GM12878 (cell line): Measurements from ENCODE around the gene PAGE4. TPM values are rescaled to one million over a fixed set of nuclear protein-coding genes. Genes with fewer than 3 reads are reported as not detected.

Source experiments
- ATAC-seq: fragments of 200-7000 bp; cut with Tn5 transposase; 3 replicates; pipeline ENCODE4 v1.9.1; 2020; ENCODE audit warnings: mild to moderate bottlenecking, moderate library complexity
- BruUV-seq: library from RNA; stranded (reverse); fragments of 400-500 nt; replicated peaks from 2 replicates; lab custom pipeline; 2021; lab: Mats Ljungman, UMichigan
- CTCF ChIA-PET: fragments of 300-600 bp; sonication (Branson Sonifier 250); formaldehyde crosslinking; extraction: SDS; loops from one replicate; lab custom pipeline; 2021; ENCODE audit warnings: inconsistent platforms; lab: Yijun Ruan, JAX
- POLR2A ChIA-PET: fragments of 350-600 bp; formaldehyde crosslinking; extraction: SDS; loops from one replicate; lab custom pipeline; 2021; ENCODE audit warnings: inconsistent platforms; lab: Charles Lee
- RAD21 ChIA-PET: fragments of 300-600 bp; sonication (Branson Sonifier 250); formaldehyde crosslinking; loops from one replicate; lab custom pipeline; 2023; ENCODE audit warnings: antibody characterized with exemption; ENCODE audit not compliant: unreplicated experiment; lab: Charles Lee
- SMC1A ChIA-PET: fragments of 300-600 bp; sonication (Branson Sonifier 250); formaldehyde crosslinking; loops from one replicate; lab custom pipeline; 2023; ENCODE audit not compliant: unreplicated experiment, uncharacterized antibody; lab: Charles Lee
- DNase-seq: peaks from one replicate; pipeline ENCODE4 v3.0.0-alpha.2; 2011; ENCODE audit warnings: low read depth, low spot score
- FAIRE-seq: peaks from 3 replicates; lab custom pipeline; 2011; peaks lifted over from hg19 to GRCh38; lab: Jason Lieb, UNC
- H2AFZ ChIP-seq: 2 replicates; pipeline ENCODE4 v1.6.0; 2011; ENCODE audit warnings: low read depth, low read length, control low read depth; ENCODE audit not compliant: control insufficient read depth
- H3K27ac ChIP-seq: 2 replicates; pipeline ENCODE4 v1.5.1; 2011; ENCODE audit warnings: control low read depth; ENCODE audit not compliant: control insufficient read depth, insufficient read depth
- H3K27me3 ChIP-seq, 2 experiments: replicated peaks in 1 of 2; 2 replicates each; pipeline versions ENCODE4 v1.6.0 to v1.6.1; 2011; ENCODE audit warnings: low read length in 1 of 2; ENCODE audit not compliant: control insufficient read depth in 2 of 2, insufficient read depth in 2 of 2
- H3K36me3 ChIP-seq, 2 experiments: 2 replicates each; pipeline ENCODE4 v1.5.1; 2011; ENCODE audit warnings: low read length in 1 of 2; ENCODE audit not compliant: control insufficient read depth in 2 of 2, insufficient read depth in 2 of 2
- H3K4me1 ChIP-seq: 2 replicates; pipeline ENCODE4 v1.6.1; 2011; ENCODE audit warnings: mild to moderate bottlenecking, low read length, moderate library complexity, mixed read lengths; ENCODE audit not compliant: control insufficient read depth, insufficient read depth
- H3K4me2 ChIP-seq: 2 replicates; pipeline ENCODE4 v1.6.0; 2011; ENCODE audit warnings: control low read depth; ENCODE audit not compliant: control insufficient read depth, insufficient read depth
- H3K4me3 ChIP-seq: fragments of 200-600 bp; sonication (generic); 2 replicates; pipeline ENCODE4 v1.5.1; 2016
- H3K79me2 ChIP-seq: 2 replicates; pipeline ENCODE4 v1.6.0; 2011; ENCODE audit warnings: low read length; ENCODE audit not compliant: control insufficient read depth, insufficient read depth
- H3K9ac ChIP-seq: 2 replicates; pipeline ENCODE4 v1.8.0; 2011; ENCODE audit warnings: low read length, control low read depth, mixed read lengths; ENCODE audit not compliant: control insufficient read depth, insufficient read depth
- H3K9me3 ChIP-seq: replicated peaks from 3 replicates; pipeline ENCODE4 v1.5.1; 2011; ENCODE audit warnings: mild to moderate bottlenecking, low read length; ENCODE audit not compliant: control insufficient read depth, insufficient read depth
- H4K20me1 ChIP-seq: 2 replicates; pipeline ENCODE4 v1.6.0; 2011; ENCODE audit not compliant: control insufficient read depth, insufficient read depth
- CHD1 ChIP-seq: IDR thresholded peaks from 2 replicates; pipeline ENCODE4 v1.6.1; 2012; ENCODE audit warnings: low read depth, low read length, improper control_type of control experiment
- RAD21 ChIP-seq: IDR thresholded peaks from 2 replicates; pipeline ENCODE4 v1.6.1; 2011; ENCODE audit warnings: mild to moderate bottlenecking, low read depth, low read length, moderate library complexity; ENCODE audit not compliant: insufficient read depth
- RUNX3 ChIP-seq: IDR thresholded peaks from 2 replicates; pipeline ENCODE4 v1.6.1; 2012; ENCODE audit warnings: low read length, inconsistent platforms
- SMARCA5 ChIP-seq: fragments of 450-650 bp; IDR thresholded peaks from 2 replicates; pipeline ENCODE4 v1.6.1; 2017; ENCODE audit warnings: mild to moderate bottlenecking
- SMC3 ChIP-seq: IDR thresholded peaks from 2 replicates; pipeline ENCODE4 v1.6.1; 2011; ENCODE audit warnings: low read length, improper control_type of control experiment, borderline replicate concordance
- WGBS: methylation state at CpG from one replicate; pipeline ENCODE4 v1.1.6; 2016; ENCODE audit warnings: low lambda C conversion rate; ENCODE audit not compliant: insufficient replicate concordance, insufficient coverage; ENCODE audit errors: missing lambda C conversion rate; 5-methylcytosine and 5-hydroxymethylcytosine counted together
- in situ Hi-C: fragments of 300-500 bp; cut with MboI; formaldehyde crosslinking; loops from 9 replicates; pipeline ENCODE4 v1.14.3; 2018; ENCODE audit warnings: mixed read lengths
- intact Hi-C: fragments of 100-400 bp; cut with micrococcal nuclease; formaldehyde crosslinking; loops from one replicate; pipeline ENCODE4 v1.14.2; 2022; ENCODE audit not compliant: unreplicated experiment
- polyA plus RNA-seq, 11 experiments: library from polyadenylated mRNA; depleted of rRNA in 4 of 11; unstranded in 6 of 11; stranded (reverse) in 5 of 11; fragments of >200 nt; fragmentation: Nextera tagmentation in 4 of 11; fragmentation: Illumina TruSeq in 1 of 11; extraction: Ambion mirVana in 4 of 11; extraction: Trizol in 1 of 11; gene quantifications; 1 replicate in 1 of 11; 2 replicates in 10 of 11; pipeline versions ENCODE4 v1.2.1 to v1.2.3, GENCODE V29; 2011 to 2016; ENCODE audit warnings: inconsistent platforms in 2 of 11, missing spikeins in 2 of 11, low read depth in 1 of 11
- total RNA-seq, 4 experiments: library from RNA; depleted of rRNA in 3 of 4; stranded (reverse); fragments of >200 nt in 3 of 4; fragmentation: Illumina TruSeq in 1 of 4; extraction: Trizol in 1 of 4; gene quantifications; 2 replicates each; pipeline versions ENCODE4 v1.2.1 to v1.2.3, GENCODE V29; 2013 to 2021
- TF ChIP-seq, protein P1 (sequence below), 3 experiments: IDR thresholded peaks in 2 of 3; conservative IDR thresholded peaks in 1 of 3; 2 replicates each; pipeline ENCODE4 v1.5.1; 2011; ENCODE audit warnings: low read depth in 3 of 3, low read length in 3 of 3, mild to moderate bottlenecking in 3 of 3, control low read depth in 2 of 3, moderate library complexity in 2 of 3, inconsistent platforms in 1 of 3, mixed read lengths in 1 of 3; ENCODE audit not compliant: control insufficient read depth in 2 of 3, insufficient read depth in 1 of 3; ENCODE audit errors: extremely low read depth in 1 of 3

Gene PAGE4
- total and polyA plus RNA-seq, 10 of the 15 experiments (the other 5 are each of a cell fraction or from before 2014, with no cell fraction given) = not detected

- Histone ChIP-seq H3K27ac (no peak overlapping the region), H3K9me3 (no peaks in the 10 kb centered on the region), H4K20me1 (no peaks in the 10 kb centered on the region), H3K79me2 (no peaks in the 10 kb centered on the region), H3K27me3 (no peaks in the 10 kb centered on the region), H3K4me3 (no peak overlapping the region), H2AFZ (no peak overlapping the region), H3K9ac (no peak overlapping the region), H3K36me3 (no peaks in the 10 kb centered on the region), H3K4me1 (no peaks in the 10 kb centered on the region), H3K4me2 (no peak overlapping the region)
- CTCF ChIA-PET = interaction anchor here (1.1 to 1.7 kb wide), 4 partner anchors 8 to 50 kb away, joined by 3 to 4 read pairs (median 3); no protein-coding TSS in a partner anchor
- RAD21 ChIA-PET = no interaction called here
- intact Hi-C loops = no loop called here
- 30% methylated on average over 1 of the region's 1 CpG for WGBS
- DNase-seq = no peak
- TF ChIP-seq RUNX3 (no peak), SMARCA5 (no peak)
- POLR2A ChIA-PET = interaction anchor here (0.5 kb wide), 1 partner anchor 67 kb away, joined by 3 read pairs; no protein-coding TSS in a partner anchor
- SMC1A ChIA-PET = no interaction called here
- no peak for FAIRE-seq
- BruUV-seq = no TSS peak
- ATAC-seq = no peak
- in situ Hi-C loops = loop anchor here (25.0 kb wide), 1 partner anchor 1006 kb away; no protein-coding TSS in a partner anchor
Observed at GRCh38 chrX:49868739-49869138, 39.6 kb downstream of the PAGE4 start.

GRCh38 chrX:49876750-49877149, 47.6 kb downstream of the PAGE4 start:
- BruUV-seq = no TSS peak
- no peak overlapping the region for H3K27ac ChIP-seq

More at GRCh38 chrX:49876750-49877149, 47.6 kb downstream of the PAGE4 start:
- Histone ChIP-seq H3K79me2 (no peaks in the 10 kb centered on the region), H2AFZ (no peak overlapping the region), H3K4me2 (no peak overlapping the region), H3K27me3 (no peaks in the 10 kb centered on the region), H3K36me3 (no peaks in the 10 kb centered on the region), H4K20me1 (no peaks in the 10 kb centered on the region), H3K4me3 (no peak overlapping the region), H3K4me1 (no peaks in the 10 kb centered on the region; the same call in 1 of the 2 replicates), H3K9me3 (no peaks in the 10 kb centered on the region), H3K9ac (no peak overlapping the region)
- intact Hi-C loops = loop anchor here (1.0 kb wide), 2 partner anchors 36 to 115 kb away; no protein-coding TSS in a partner anchor
- CTCF ChIA-PET = interaction anchor here (0.9 to 6.9 kb wide), 8 partner anchors 8 to 684 kb away, joined by 3 to 85 read pairs (median 8); partner anchors contain the start of genes CLCN5 and PPP1R3F
- POLR2A ChIA-PET = no interaction called here
- SMC1A ChIA-PET = interaction anchor here (0.6 to 3.7 kb wide), 5 partner anchors 36 to 116 kb away, joined by 3 to 35 read pairs (median 4); no protein-coding TSS in a partner anchor
- DNase-seq (no peak), ATAC-seq (peak; percentile 39; the same call in 2 of the 3 replicates), FAIRE-seq (peak; percentile 92)
- WGBS = 2% methylated on average over 3 of the region's 3 CpGs
- TF ChIP-seq RAD21 (peak; percentile 44), CHD1 (no peak), SMC3 (peak; percentile 34; the same call in 1 of the 2 replicates)
- TF ChIP-seq, protein P1, sequence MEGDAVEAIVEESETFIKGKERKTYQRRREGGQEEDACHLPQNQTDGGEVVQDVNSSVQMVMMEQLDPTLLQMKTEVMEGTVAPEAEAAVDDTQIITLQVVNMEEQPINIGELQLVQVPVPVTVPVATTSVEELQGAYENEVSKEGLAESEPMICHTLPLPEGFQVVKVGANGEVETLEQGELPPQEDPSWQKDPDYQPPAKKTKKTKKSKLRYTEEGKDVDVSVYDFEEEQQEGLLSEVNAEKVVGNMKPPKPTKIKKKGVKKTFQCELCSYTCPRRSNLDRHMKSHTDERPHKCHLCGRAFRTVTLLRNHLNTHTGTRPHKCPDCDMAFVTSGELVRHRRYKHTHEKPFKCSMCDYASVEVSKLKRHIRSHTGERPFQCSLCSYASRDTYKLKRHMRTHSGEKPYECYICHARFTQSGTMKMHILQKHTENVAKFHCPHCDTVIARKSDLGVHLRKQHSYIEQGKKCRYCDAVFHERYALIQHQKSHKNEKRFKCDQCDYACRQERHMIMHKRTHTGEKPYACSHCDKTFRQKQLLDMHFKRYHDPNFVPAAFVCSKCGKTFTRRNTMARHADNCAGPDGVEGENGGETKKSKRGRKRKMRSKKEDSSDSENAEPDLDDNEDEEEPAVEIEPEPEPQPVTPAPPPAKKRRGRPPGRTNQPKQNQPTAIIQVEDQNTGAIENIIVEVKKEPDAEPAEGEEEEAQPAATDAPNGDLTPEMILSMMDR (IDR thresholded peaks at IDR 0.05 in 2 of 3, conservative IDR thresholded peaks at IDR 0.05 in 1 of 3; ENCODE audit: control insufficient read depth in 2 of 3, extremely low read depth in 1 of 3, insufficient read depth in 1 of 3, low read depth in 3 of 3, low read length in 3 of 3) = peak; percentile 36 to 53 (median 46)
- in situ Hi-C loops = no loop called here
- RAD21 ChIA-PET = interaction anchor here (1.1 to 4.5 kb wide), 2 partner anchors 34 to 37 kb away, joined by 4 to 46 read pairs; no protein-coding TSS in a partner anchor
